ENCODE measurements around the gene ATP11C. TPM values are rescaled to one million over a fixed set of nuclear protein-coding genes. Genes with fewer than 3 reads are reported as not detected.

The ATP11C gene
- total and polyA plus RNA-seq, 9 of the 15 experiments (the other 6 are each of a cell fraction or from before 2014, with no cell fraction given), result 18.2 to 42.2 (median 29.4) TPM

- H4K20me1 ChIP-seq (replicated peaks; ENCODE audit: control insufficient read depth, insufficient read depth, low read length), result no peaks in the 10 kb centered on the region
- H3K36me3 ChIP-seq (ENCODE audit: control insufficient read depth, insufficient read depth, low read length), result no peaks in the 10 kb centered on the region
- no peak for DNase-seq (ENCODE audit: extremely low read depth in 1 of 4, low spot score in 3 of 4)
- no peak overlapping the region for H3K4me3 ChIP-seq
- peaks cover 11% of the 10 kb centered on the region for H3K79me2 ChIP-seq (ENCODE audit: control insufficient read depth, insufficient read depth, low read length)
- ChIA-PET POLR2A (interaction anchor here (0.6 to 1.2 kb wide), 3 partner anchors 10 to 41 kb away, joined by 3 read pairs; no protein-coding TSS in a partner anchor), CTCF (ENCODE audit: low intra/inter-chr PET ratio) (no interaction called here)
- no peak overlapping the region for H3K4me2 ChIP-seq (ENCODE audit: insufficient read depth, low read length)
- no peak for FAIRE-seq
- TF ChIP-seq YBX1 (IDR thresholded peaks at IDR 0.05), result no peak
- TF ChIP-seq FOXA3 (CRISPR knock-in tag; conservative IDR thresholded peaks at IDR 0.05 in 1 of 2, IDR thresholded peaks at IDR 0.05 in 1 of 2), result no peak
- in situ Hi-C loops (cut with MboI), result no loop called here
- H3K9me3 ChIP-seq (replicated peaks; ENCODE audit: control insufficient read depth, insufficient read depth, low read depth, low read length), result no peaks in the 10 kb centered on the region
- H3K9ac ChIP-seq (ENCODE audit: insufficient read depth in 1 of 2, low read depth in 2 of 2, low read length in 2 of 2), result no peak overlapping the region
- 59% methylated on average over 3 of the region's 3 CpGs for WGBS (ENCODE audit: insufficient coverage, low coverage, missing lambda C conversion rate)
- H3K27ac ChIP-seq (ENCODE audit: extremely low read depth, low read depth, low read length), result no peak overlapping the region
- ATAC-seq, result no peak
- intact Hi-C loops (cut with micrococcal nuclease), result no loop called here
- no peaks in the 10 kb centered on the region for H3K27me3 ChIP-seq (ENCODE audit: control insufficient read depth in 2 of 2, insufficient read depth in 2 of 2, low read length in 2 of 2)
- BruUV-seq (replicated peaks), result no TSS peak
- H2AFZ ChIP-seq (ENCODE audit: low read depth, low read length), result no peak overlapping the region
- no peaks in the 10 kb centered on the region for H3K9me1 ChIP-seq (ENCODE audit: control insufficient read depth, insufficient read depth, low read length)
- peaks cover 0 to 5% of the 10 kb centered on the region in 2 experiments; a peak in 2 of 5 replicates for H3K4me1 ChIP-seq (replicated peaks in 1 of 2; ENCODE audit: control insufficient read depth in 2 of 2, insufficient read depth in 2 of 2, low read length in 2 of 2)
Observed at GRCh38 chrX:139832718-139833309, 100.0 kb downstream of the ATP11C start.

GRCh38 chrX:139831675-139832456, 101.0 kb downstream of the ATP11C start:
- Histone ChIP-seq H3K36me3 (ENCODE audit: control insufficient read depth, insufficient read depth, low read length) (no peaks in the 10 kb centered on the region), H4K20me1 (replicated peaks; ENCODE audit: control insufficient read depth, insufficient read depth, low read length) (no peaks in the 10 kb centered on the region), H3K9me3 (replicated peaks; ENCODE audit: control insufficient read depth, insufficient read depth, low read depth, low read length) (no peaks in the 10 kb centered on the region), H3K4me3 (no peak overlapping the region), H3K9ac (ENCODE audit: insufficient read depth in 1 of 2, low read depth in 2 of 2, low read length in 2 of 2) (no peak overlapping the region), H3K27ac (ENCODE audit: extremely low read depth, low read depth, low read length) (no peak overlapping the region), H3K79me2 (ENCODE audit: control insufficient read depth, insufficient read depth, low read length) (peaks cover 11% of the 10 kb centered on the region), H3K4me1 (replicated peaks in 1 of 2; ENCODE audit: control insufficient read depth in 2 of 2, insufficient read depth in 2 of 2, low read length in 2 of 2) (peaks cover 0 to 5% of the 10 kb centered on the region in 2 experiments; a peak in 2 of 5 replicates), H3K9me1 (ENCODE audit: control insufficient read depth, insufficient read depth, low read length) (no peaks in the 10 kb centered on the region), H2AFZ (ENCODE audit: low read depth, low read length) (no peak overlapping the region), H3K4me2 (ENCODE audit: insufficient read depth, low read length) (no peak overlapping the region), H3K27me3 (ENCODE audit: control insufficient read depth in 2 of 2, insufficient read depth in 2 of 2, low read length in 2 of 2) (no peaks in the 10 kb centered on the region)
- DNase-seq (ENCODE audit: extremely low read depth in 1 of 4, low spot score in 3 of 4), result no peak
- FAIRE-seq, result peak; percentile 11
- ATAC-seq, result no peak
- intact Hi-C loops (cut with micrococcal nuclease), result no loop called here
- ChIA-PET POLR2A (interaction anchor here (0.6 to 1.2 kb wide), 3 partner anchors 11 to 42 kb away, joined by 3 read pairs; no protein-coding TSS in a partner anchor), CTCF (ENCODE audit: low intra/inter-chr PET ratio) (no interaction called here)
- WGBS (ENCODE audit: insufficient coverage, low coverage, missing lambda C conversion rate), result 73% methylated on average over 3 of the region's 3 CpGs
- in situ Hi-C loops (cut with MboI), result no loop called here
- no TSS peak for BruUV-seq (replicated peaks)
- TF ChIP-seq JUN (IDR thresholded peaks at IDR 0.05; ENCODE audit: borderline replicate concordance, low read depth, low read length) (no peak), JUN (CRISPR knock-in tag; IDR thresholded peaks at IDR 0.05; ENCODE audit: borderline replicate concordance) (no peak), ZNF584 (CRISPR knock-in tag; IDR thresholded peaks at IDR 0.05; ENCODE audit: low read depth) (no peak), RFX5 (IDR thresholded peaks at IDR 0.05; ENCODE audit: low read depth, low read length) (no peak), PTTG1 (tag; IDR thresholded peaks at IDR 0.05; ENCODE audit: low read depth) (no peak), SP2 (IDR thresholded peaks at IDR 0.05; ENCODE audit: extremely low read depth, low read depth, low read length, poor library complexity, severe bottlenecking) (no peak), ZNF41 (CRISPR knock-in tag; conservative IDR thresholded peaks at IDR 0.05) (no peak), NR4A1 (CRISPR knock-in tag; IDR thresholded peaks at IDR 0.05) (no peak), NR4A1 (tag; IDR thresholded peaks at IDR 0.05) (no peak), PPARD (CRISPR knock-in tag; IDR thresholded peaks at IDR 0.05) (no peak), E2F6 (IDR thresholded peaks at IDR 0.05; ENCODE audit: borderline replicate concordance in 1 of 2, extremely low read depth in 1 of 2, insufficient read depth in 1 of 2, insufficient read length in 1 of 2, low read depth in 1 of 2, low read length in 1 of 2, poor library complexity in 1 of 2, severe bottlenecking in 1 of 2) (no peak)

Measured in K562 (cell line).